Cardiac muscle cell (in vitro differentiated cells and primary cell): ENCODE results near the gene GALNT2. TPM values are rescaled to one million over a fixed set of nuclear protein-coding genes. Genes with fewer than 3 reads are reported as not detected.
A peak's percentile ranks its signal among the peaks of the same experiment; 100 is the strongest.

Experiments
- DNase-seq, 2 donors: peaks; one replicate each; pipeline versions ENCODE4 v3.0.0 to v3.0.0-alpha.2; 2010 to 2017; ENCODE audit warnings: low read depth in 1 of 2, low spot score in 1 of 2
- H3K27ac ChIP-seq: fragments of 200-600 bp; sonication (generic); 2 replicates; pipeline ENCODE4 v1.5.1; 2016
- H3K27me3 ChIP-seq: fragments of 200-600 bp; sonication (generic); 2 replicates; pipeline ENCODE4 v1.6.0; 2016; ENCODE audit warnings: control low read depth
- H3K36me3 ChIP-seq: fragments of 200-600 bp; sonication (generic); 2 replicates; pipeline ENCODE4 v1.5.1; 2016; ENCODE audit warnings: control low read depth
- H3K4me1 ChIP-seq: fragments of 200-600 bp; sonication (generic); 2 replicates; pipeline ENCODE4 v1.8.1; 2017; ENCODE audit warnings: low read depth, mild to moderate bottlenecking, mixed run types
- H3K4me3 ChIP-seq: fragments of 200-600 bp; sonication (generic); 2 replicates; pipeline ENCODE4 v1.5.1; 2016; ENCODE audit warnings: mild to moderate bottlenecking
- H3K9me3 ChIP-seq: fragments of 200-600 bp; sonication (generic); 2 replicates; pipeline ENCODE4 v1.5.1; 2017; ENCODE audit warnings: low read depth, mild to moderate bottlenecking, control low read depth
- CTCF ChIP-seq: IDR thresholded peaks from 2 replicates; pipeline ENCODE4 v1.5.1; 2012; ENCODE audit warnings: low read depth, mild to moderate bottlenecking, low read length
- polyA plus RNA-seq: library from polyadenylated mRNA; unstranded; fragments of >200 nt; fragmentation: Nextera tagmentation; extraction: Ambion mirVana; gene quantifications from 2 replicates; pipeline ENCODE4 v1.2.1, GENCODE V29; 2016
- total RNA-seq: library from RNA; depleted of rRNA; stranded (reverse); fragments of >200 nt; gene quantifications from 2 replicates; pipeline ENCODE4 v1.2.3, GENCODE V29; 2016

Gene GALNT2
- total and polyA plus RNA-seq, 2 experiments from 2014 or later, result 71.4 to 92.1 TPM

DNA sequence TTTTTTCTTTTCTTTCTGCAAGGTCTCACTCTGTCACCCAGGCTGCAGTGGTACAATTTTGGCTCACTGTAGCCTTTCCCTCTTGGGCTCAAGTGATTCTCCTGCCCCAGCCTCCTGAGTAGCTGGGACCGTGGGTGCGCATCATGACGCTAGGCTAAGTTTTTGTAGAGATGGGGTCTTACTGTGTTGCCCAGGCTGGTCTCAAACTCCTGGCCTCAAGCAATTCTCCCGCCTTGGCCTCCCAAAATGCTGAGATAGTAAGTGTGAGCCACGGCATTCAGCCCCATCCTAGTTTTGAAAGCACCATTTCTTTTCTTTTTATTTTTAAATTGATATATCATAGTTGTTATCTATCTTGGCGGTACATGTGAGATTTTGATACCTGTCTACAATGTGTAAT, 140.6 kb downstream of the GALNT2 start:
- no peak overlapping the region for H3K4me3 ChIP-seq
- no peak for TF ChIP-seq CTCF
- DNase-seq, result no peak
- no peak overlapping the region for H3K27ac ChIP-seq
- H3K4me1 ChIP-seq, result peaks cover 49% of the 10 kb centered on the region
- no peaks in the 10 kb centered on the region for H3K9me3 ChIP-seq
- peaks cover 5% of the 10 kb centered on the region for H3K36me3 ChIP-seq
- no peaks in the 10 kb centered on the region for H3K27me3 ChIP-seq

DNA sequence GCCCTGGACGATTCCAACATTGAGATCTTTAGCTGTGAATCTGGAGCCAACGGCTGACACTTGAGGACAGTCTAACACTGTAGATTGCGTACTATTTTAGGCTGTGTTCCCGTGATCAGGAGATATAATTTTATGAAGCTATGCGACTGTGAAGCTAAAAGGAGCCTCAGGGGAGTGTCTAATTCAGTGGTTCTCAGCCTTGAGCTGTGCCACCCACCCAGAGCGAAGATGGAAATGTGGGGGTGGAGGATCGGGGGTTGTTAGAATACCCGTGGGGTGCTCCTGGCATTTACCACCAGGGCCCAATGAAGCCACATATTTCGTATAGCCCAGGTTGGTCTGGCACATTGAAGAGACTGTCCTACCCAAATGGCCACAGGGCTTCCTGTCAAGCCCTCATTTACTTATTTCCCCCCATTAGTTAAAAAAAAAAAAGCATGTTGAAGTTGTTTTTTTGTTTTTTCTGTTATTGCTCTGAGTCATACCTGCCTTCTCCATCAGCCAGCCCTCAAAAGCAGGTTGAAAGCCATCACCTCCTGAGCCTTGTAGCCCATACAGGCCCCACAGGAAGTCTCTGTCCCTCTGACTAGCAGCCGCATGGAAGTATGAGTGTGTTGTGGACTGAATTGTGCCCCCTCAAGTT, 141.7 kb downstream of the GALNT2 start:
- DNase-seq, result peak in 1 of 2 donors; percentile 39
- Histone ChIP-seq H3K9me3 (no peaks in the 10 kb centered on the region), H3K27me3 (no peaks in the 10 kb centered on the region), H3K27ac (peak overlapping the region; percentile 52), H3K36me3 (no peaks in the 10 kb centered on the region), H3K4me3 (no peak overlapping the region), H3K4me1 (peaks cover 49% of the 10 kb centered on the region)
- TF ChIP-seq CTCF, result no peak

DNA sequence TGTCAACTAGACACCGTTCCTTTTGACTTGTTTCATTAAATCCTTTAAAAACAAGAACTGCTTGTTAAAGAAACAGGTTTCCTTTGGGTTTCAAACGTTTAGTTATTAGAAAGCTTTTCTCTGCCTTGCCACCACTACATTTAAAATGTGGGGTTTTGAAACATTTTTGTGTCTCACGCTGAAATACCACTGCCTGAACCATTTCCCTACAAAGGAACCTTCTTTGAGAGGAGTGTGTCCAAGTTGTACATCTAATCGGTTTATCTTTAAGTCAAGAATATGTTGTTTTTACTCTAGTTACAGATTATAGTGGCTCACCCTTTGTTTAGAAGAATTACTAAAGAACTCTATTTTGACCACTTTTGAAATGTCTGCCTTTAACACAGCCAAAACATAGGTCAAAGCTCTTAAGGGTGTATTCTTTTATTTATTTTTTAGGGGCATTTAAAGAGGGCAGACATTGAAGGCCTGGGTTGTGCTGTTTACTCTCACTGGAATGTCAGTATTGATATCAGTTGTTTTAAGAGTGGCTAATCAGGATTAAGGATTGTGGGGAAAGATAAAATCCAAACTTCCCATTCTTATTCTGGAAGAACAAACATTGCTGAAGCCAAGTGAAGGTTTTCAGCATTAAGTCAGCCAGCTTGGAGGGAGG, 143.4 kb downstream of the GALNT2 start:
- peak in 1 of 2 donors; percentile 40 for DNase-seq
- no peaks in the 10 kb centered on the region for H3K9me3 ChIP-seq
- no peak for TF ChIP-seq CTCF
- H3K4me1 ChIP-seq, result peaks cover 49% of the 10 kb centered on the region
- H3K27me3 ChIP-seq, result no peaks in the 10 kb centered on the region
- no peak overlapping the region for H3K27ac ChIP-seq
- no peaks in the 10 kb centered on the region for H3K36me3 ChIP-seq
- no peak overlapping the region for H3K4me3 ChIP-seq

DNA sequence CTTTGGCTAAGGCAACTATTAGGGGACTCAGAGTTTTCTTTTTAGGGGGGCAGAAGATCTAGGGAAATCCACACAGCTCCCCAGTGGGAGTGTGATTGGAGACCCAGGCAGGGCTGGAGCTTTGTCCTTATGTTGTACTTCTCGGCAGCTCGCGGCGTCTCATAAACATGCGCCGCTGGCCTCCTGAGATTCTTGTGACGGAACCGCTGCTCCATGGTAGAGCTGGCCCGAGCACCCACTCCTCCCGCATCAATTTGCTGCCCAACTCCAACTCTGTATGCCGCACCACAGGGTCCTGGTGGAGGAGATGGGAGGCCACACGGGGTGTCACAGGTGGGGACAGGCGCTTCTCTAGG, 143.9 kb downstream of the GALNT2 start:
- Histone ChIP-seq H3K27me3 (no peaks in the 10 kb centered on the region), H3K36me3 (no peaks in the 10 kb centered on the region), H3K4me3 (no peak overlapping the region), H3K27ac (no peak overlapping the region), H3K9me3 (no peaks in the 10 kb centered on the region), H3K4me1 (peaks cover 49% of the 10 kb centered on the region)
- TF ChIP-seq CTCF, result no peak
- no peak for DNase-seq

GRCh38 chr1:230211436-230212145, 144.6 kb downstream of the GALNT2 start:
- no peak for DNase-seq
- TF ChIP-seq CTCF, result no peak
- no peak overlapping the region for H3K4me3 ChIP-seq
- H3K9me3 ChIP-seq, result no peaks in the 10 kb centered on the region
- no peaks in the 10 kb centered on the region for H3K36me3 ChIP-seq
- H3K27ac ChIP-seq, result no peak overlapping the region
- H3K27me3 ChIP-seq, result no peaks in the 10 kb centered on the region
- peaks cover 43% of the 10 kb centered on the region for H3K4me1 ChIP-seq
